ENCODE results near the gene TRIM2. TPM values are rescaled to one million over a fixed set of nuclear protein-coding genes. Genes with fewer than 3 reads are reported as not detected.

Gene TRIM2
- total and polyA plus RNA-seq, 10 of the 15 experiments (the other 5 are each of a cell fraction or from before 2014, with no cell fraction given): 0.06 to 0.19 (median 0.15) TPM; not detected in 3

DNA sequence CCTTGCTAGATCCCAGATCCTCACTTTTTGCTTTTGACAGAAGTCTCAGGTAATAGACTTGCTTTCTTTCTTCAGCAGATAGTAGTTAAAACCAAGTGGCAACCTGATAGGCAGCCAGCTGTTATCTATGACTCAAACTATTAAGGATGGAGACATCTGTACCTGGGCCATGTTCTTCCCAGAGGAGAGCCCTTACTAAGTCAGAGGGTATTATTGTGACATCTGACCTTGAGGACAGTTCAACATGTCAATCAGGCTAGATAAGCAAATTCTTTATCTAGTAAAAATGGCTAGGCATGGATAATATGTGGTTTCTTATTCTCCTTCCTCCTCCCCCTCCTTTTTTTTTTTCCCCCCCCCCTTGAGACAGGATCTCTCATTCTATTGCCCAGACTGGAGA is 39.2 kb downstream of the TRIM2 start:
- H3K9me3 ChIP-seq (replicated peaks; ENCODE audit: control insufficient read depth, insufficient read depth, low read length): no peaks in the 10 kb centered on the region
- no peak overlapping the region for H3K4me2 ChIP-seq (ENCODE audit: control insufficient read depth, insufficient read depth)
- no peak overlapping the region for H3K4me3 ChIP-seq
- no peaks in the 10 kb centered on the region for H3K79me2 ChIP-seq (ENCODE audit: control insufficient read depth, insufficient read depth, low read length)
- in situ Hi-C loops (cut with MboI): no loop called here
- ChIA-PET CTCF (no interaction called here), RAD21 (ENCODE audit: unreplicated experiment) (no interaction called here), SMC1A (ENCODE audit: uncharacterized antibody, unreplicated experiment) (no interaction called here), POLR2A (no interaction called here)
- no peaks in the 10 kb centered on the region for H3K27me3 ChIP-seq (replicated peaks in 1 of 2; ENCODE audit: control insufficient read depth in 2 of 2, insufficient read depth in 2 of 2, low read length in 1 of 2)
- no TSS peak for BruUV-seq (replicated peaks)
- no peaks in the 10 kb centered on the region for H3K4me1 ChIP-seq (ENCODE audit: control insufficient read depth, insufficient read depth, low read length)
- no peaks in the 10 kb centered on the region for H3K36me3 ChIP-seq (ENCODE audit: control insufficient read depth in 2 of 2, insufficient read depth in 2 of 2, low read length in 1 of 2)
- intact Hi-C loops (cut with micrococcal nuclease; ENCODE audit: unreplicated experiment): no loop called here
- DNase-seq (ENCODE audit: low read depth, low spot score): no peak
- H4K20me1 ChIP-seq (ENCODE audit: control insufficient read depth, insufficient read depth): no peaks in the 10 kb centered on the region
- no peak for FAIRE-seq
- no peak overlapping the region for H2AFZ ChIP-seq (ENCODE audit: control insufficient read depth, low read depth, low read length)
- no peak for ATAC-seq
- H3K9ac ChIP-seq (ENCODE audit: control insufficient read depth, insufficient read depth, low read length): no peak overlapping the region
- TF ChIP-seq FOXM1 (IDR thresholded peaks at IDR 0.05; ENCODE audit: low read depth, low read length): no peak
- TF ChIP-seq, protein P1, sequence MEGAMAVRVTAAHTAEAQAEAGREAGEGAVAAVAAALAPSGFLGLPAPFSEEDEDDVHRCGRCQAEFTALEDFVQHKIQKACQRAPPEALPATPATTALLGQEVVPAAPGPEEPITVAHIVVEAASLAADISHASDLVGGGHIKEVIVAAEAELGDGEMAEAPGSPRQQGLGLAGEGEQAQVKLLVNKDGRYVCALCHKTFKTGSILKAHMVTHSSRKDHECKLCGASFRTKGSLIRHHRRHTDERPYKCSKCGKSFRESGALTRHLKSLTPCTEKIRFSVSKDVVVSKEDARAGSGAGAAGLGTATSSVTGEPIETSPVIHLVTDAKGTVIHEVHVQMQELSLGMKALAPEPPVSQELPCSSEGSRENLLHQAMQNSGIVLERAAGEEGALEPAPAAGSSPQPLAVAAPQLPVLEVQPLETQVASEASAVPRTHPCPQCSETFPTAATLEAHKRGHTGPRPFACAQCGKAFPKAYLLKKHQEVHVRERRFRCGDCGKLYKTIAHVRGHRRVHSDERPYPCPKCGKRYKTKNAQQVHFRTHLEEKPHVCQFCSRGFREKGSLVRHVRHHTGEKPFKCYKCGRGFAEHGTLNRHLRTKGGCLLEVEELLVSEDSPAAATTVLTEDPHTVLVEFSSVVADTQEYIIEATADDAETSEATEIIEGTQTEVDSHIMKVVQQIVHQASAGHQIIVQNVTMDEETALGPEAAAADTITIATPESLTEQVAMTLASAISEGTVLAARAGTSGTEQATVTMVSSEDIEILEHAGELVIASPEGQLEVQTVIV (IDR thresholded peaks at IDR 0.05; ENCODE audit: borderline replicate concordance, partially characterized antibody): no peak
- no peak for TF ChIP-seq EED (IDR thresholded peaks at IDR 0.05; ENCODE audit: low read depth)
- TF ChIP-seq HDAC6 (IDR thresholded peaks at IDR 0.05; ENCODE audit: unreplicated experiment): no peak
- TF ChIP-seq, protein P2, sequence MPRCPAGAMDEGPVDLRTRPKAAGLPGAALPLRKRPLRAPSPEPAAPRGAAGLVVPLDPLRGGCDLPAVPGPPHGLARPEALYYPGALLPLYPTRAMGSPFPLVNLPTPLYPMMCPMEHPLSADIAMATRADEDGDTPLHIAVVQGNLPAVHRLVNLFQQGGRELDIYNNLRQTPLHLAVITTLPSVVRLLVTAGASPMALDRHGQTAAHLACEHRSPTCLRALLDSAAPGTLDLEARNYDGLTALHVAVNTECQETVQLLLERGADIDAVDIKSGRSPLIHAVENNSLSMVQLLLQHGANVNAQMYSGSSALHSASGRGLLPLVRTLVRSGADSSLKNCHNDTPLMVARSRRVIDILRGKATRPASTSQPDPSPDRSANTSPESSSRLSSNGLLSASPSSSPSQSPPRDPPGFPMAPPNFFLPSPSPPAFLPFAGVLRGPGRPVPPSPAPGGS (IDR thresholded peaks at IDR 0.05; ENCODE audit: borderline replicate concordance, insufficient read depth, low read depth, low read length, poor library complexity, severe bottlenecking): no peak
- no peak for TF ChIP-seq TBL1XR1 (IDR thresholded peaks at IDR 0.05; ENCODE audit: low read depth, low read length)
- no peak overlapping the region for H3K27ac ChIP-seq (ENCODE audit: control insufficient read depth, insufficient read depth)
